Cardiac fibroblast (primary cell): Measurements from ENCODE around the gene NKAIN2.
"Not testable (repeated sequence)": the region's sequence is repeated elsewhere in the genome, so short reads cannot be mapped to it uniquely, and the experiment has no call there.

Experiments
- DNase-seq, 2 donors: peaks; one replicate each; pipeline versions ENCODE4 v3.0.0 to v3.0.0-alpha.2; 2010; ENCODE audit warnings: low read depth in 2 of 2
- H3K4me3 ChIP-seq, 2 donors: replicated peaks in 1 of 2; 1 replicate in 1 of 2; 2 replicates in 1 of 2; pipeline ENCODE4 v1.5.1; 2011; ENCODE audit warnings: low read depth in 2 of 2, low read length in 2 of 2, mild to moderate bottlenecking in 2 of 2, moderate library complexity in 1 of 2
- TF ChIP-seq, protein P1 (sequence below): IDR thresholded peaks from one replicate; pipeline ENCODE4 v1.5.1; 2011; ENCODE audit warnings: low read depth, mild to moderate bottlenecking, low read length, inconsistent platforms

Gene NKAIN2

GRCh38 chr6:124324237-124324636 is 520.6 kb downstream of the NKAIN2 start:
- DNase-seq = no peak
- TF ChIP-seq, protein P1, sequence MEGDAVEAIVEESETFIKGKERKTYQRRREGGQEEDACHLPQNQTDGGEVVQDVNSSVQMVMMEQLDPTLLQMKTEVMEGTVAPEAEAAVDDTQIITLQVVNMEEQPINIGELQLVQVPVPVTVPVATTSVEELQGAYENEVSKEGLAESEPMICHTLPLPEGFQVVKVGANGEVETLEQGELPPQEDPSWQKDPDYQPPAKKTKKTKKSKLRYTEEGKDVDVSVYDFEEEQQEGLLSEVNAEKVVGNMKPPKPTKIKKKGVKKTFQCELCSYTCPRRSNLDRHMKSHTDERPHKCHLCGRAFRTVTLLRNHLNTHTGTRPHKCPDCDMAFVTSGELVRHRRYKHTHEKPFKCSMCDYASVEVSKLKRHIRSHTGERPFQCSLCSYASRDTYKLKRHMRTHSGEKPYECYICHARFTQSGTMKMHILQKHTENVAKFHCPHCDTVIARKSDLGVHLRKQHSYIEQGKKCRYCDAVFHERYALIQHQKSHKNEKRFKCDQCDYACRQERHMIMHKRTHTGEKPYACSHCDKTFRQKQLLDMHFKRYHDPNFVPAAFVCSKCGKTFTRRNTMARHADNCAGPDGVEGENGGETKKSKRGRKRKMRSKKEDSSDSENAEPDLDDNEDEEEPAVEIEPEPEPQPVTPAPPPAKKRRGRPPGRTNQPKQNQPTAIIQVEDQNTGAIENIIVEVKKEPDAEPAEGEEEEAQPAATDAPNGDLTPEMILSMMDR = no peak
- H3K4me3 ChIP-seq = no peak overlapping the region

DNA sequence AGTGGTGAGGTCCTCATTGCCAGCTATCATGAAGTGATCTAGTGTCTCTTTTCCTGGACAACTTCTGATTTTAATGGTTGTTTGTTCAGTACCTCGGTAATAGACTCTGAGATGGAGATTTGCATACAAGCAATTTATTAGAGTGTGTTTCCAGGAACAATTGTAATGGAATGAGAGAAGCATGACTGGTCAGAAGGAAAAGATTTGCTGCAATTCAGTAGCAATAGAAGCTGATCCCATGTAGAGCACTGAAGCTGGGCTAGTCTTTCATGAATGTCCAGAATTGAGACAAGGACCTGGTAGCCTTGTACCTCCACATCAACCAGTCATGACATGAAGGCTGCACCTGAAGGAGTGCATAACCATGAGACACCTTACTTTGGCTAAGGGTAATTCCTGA is 526.5 kb downstream of the NKAIN2 start:
- H3K4me3 ChIP-seq = no peak overlapping the region
- TF ChIP-seq, protein P1 = no peak
- DNase-seq = no peak

DNA sequence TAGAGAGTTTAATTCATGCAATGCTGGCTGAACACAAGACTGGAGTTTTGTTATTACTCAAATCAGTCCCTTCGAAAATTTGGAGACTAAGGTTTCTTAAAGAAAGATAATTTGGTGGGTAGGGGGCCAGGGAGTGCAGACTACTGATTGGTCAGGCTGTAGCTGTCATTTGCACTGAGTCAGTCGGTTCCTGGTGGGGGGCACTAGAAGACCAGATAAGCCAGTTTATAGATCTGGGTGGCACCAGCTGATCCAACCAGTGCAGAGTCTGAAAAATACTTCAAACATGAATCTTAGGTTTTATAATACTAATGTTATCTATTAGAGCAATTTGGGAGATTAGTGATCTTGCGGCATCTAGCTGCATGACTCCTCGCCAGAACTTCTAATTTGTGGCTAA is 530.7 kb downstream of the NKAIN2 start:
- no peak overlapping the region for H3K4me3 ChIP-seq
- TF ChIP-seq, protein P1 = no peak

GRCh38 chr6:124339610-124340334 is 536.1 kb downstream of the NKAIN2 start:
- DNase-seq = no peak
- TF ChIP-seq, protein P1 = no peak
- no peak overlapping the region for H3K4me3 ChIP-seq

More for the DNA sequence above, 530.7 kb downstream of the NKAIN2 start:
- DNase-seq = no peak

- not testable (repeated sequence) for DNase-seq, H3K4me3 ChIP-seq
Observed at GRCh38 chr6:124348339-124348738, 544.7 kb downstream of the NKAIN2 start.

DNA sequence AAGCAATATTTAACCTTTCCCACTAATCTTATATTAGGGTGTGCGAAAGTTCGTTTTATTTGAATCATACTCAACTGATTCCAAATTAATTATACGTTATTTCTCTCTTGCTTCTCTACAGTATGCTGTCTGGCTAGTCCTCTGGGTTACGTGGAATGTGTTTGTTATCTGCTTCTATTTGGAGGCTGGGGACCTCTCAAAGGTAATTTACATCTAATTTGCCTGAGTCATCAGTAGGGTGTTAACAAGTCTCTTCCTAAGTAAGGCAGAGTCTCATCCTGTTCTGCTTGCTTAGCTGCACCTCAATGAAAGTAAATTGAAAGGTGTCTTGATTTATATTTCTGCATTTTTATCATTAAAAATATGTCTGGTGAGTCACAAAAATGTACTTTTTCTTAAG is 551.5 kb downstream of the NKAIN2 start:
- H3K4me3 ChIP-seq = no peak overlapping the region
- TF ChIP-seq, protein P1 = no peak

DNA sequence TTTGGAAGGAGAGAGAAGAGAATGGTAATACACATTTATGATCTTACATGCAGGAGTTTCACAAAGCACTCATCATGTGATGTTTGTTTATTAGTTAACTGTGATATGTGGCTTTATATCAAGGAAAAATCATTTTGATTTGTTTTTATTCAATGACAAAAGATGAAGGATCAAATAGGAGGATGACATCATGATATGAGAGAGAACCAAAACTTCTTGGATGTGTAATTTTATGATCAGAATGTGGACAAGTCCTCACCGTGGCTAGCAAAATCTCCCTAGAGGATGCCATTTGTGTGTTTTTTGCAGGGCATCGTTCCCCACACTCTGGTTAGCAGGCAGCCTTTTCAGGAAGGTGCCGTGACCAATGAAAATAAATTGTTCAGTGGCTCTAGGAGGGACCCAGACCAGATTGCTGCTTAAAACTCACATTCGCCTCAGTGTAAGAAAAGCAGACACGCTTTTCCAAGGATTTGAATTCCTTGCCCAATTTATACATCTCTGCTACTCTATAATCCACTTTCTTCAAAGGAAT is 552.7 kb downstream of the NKAIN2 start:
- DNase-seq = no peak
- TF ChIP-seq, protein P1 = no peak
- no peak overlapping the region for H3K4me3 ChIP-seq

More for the DNA sequence above, 551.5 kb downstream of the NKAIN2 start:
- no peak for DNase-seq
